Caco-2 (cell line): ENCODE data around the gene NABP1. TPM values are rescaled to one million over a fixed set of nuclear protein-coding genes. Genes with fewer than 3 reads are reported as not detected.

ENCODE experiments used
- BruUV-seq: library from RNA; stranded (reverse); fragments of 400-500 nt; replicated peaks from 2 replicates; lab custom pipeline; 2021; lab: Mats Ljungman, UMichigan
- CTCF ChIA-PET: fragments of 300-600 bp; sonication (Branson Sonifier 250); formaldehyde crosslinking; loops from one replicate; lab custom pipeline; 2022; ENCODE audit warnings: antibody characterized with exemption; lab: Charles Lee
- POLR2A ChIA-PET: fragments of 300-600 bp; sonication (Branson Sonifier 250); formaldehyde crosslinking; loops from one replicate; lab custom pipeline; 2022; ENCODE audit warnings: antibody characterized with exemption; lab: Charles Lee
- DNase-seq, 2 experiments: peaks; one replicate each; pipeline versions ENCODE4 v3.0.0 to v3.0.0-alpha.2; 2020 to 2022
- H3K27me3 ChIP-seq: replicated peaks from 2 replicates; pipeline ENCODE4 v1.6.0; 2011; ENCODE audit warnings: low read length; ENCODE audit not compliant: control insufficient read depth, insufficient read depth
- H3K36me3 ChIP-seq: 2 replicates; pipeline ENCODE4 v1.5.1; 2011; ENCODE audit warnings: low read length; ENCODE audit not compliant: control insufficient read depth, insufficient read depth
- H3K4me1 ChIP-seq: fragments of 250-450 bp; sonication (Bioruptor Pico); 2 replicates; pipeline ENCODE4 v1.5.1; 2020; ENCODE audit warnings: mild to moderate bottlenecking
- H3K4me3 ChIP-seq: 2 replicates; pipeline ENCODE4 v1.5.1; 2011; ENCODE audit warnings: low read depth, mild to moderate bottlenecking, control low read depth, low read length
- H3K9me3 ChIP-seq: fragments of 250-450 bp; sonication (Bioruptor Pico); 2 replicates; pipeline ENCODE4 v1.5.1; 2020; ENCODE audit warnings: mild to moderate bottlenecking, moderate library complexity
- H3K27ac Mint-ChIP-seq: one replicate; pipeline ENCODE4 v1.8.0; 2022; ENCODE audit warnings: mixed read lengths; ENCODE audit not compliant: unreplicated experiment
- H3K27me3 Mint-ChIP-seq: one replicate; pipeline ENCODE4 v1.8.0; 2022; ENCODE audit warnings: mixed read lengths; ENCODE audit not compliant: insufficient read depth, unreplicated experiment
- H3K36me3 Mint-ChIP-seq: one replicate; pipeline ENCODE4 v1.8.0; 2022; ENCODE audit warnings: mild to moderate bottlenecking, mixed read lengths; ENCODE audit not compliant: insufficient read depth, unreplicated experiment
- H3K4me1 Mint-ChIP-seq: one replicate; pipeline ENCODE4 v1.8.0; 2022; ENCODE audit warnings: low read depth, mixed read lengths; ENCODE audit not compliant: unreplicated experiment
- H3K4me3 Mint-ChIP-seq: one replicate; pipeline ENCODE4 v1.8.0; 2022; ENCODE audit warnings: mild to moderate bottlenecking, moderate library complexity, mixed read lengths; ENCODE audit not compliant: unreplicated experiment
- H3K9me3 Mint-ChIP-seq: one replicate; pipeline ENCODE4 v1.8.0; 2022; ENCODE audit warnings: mixed read lengths; ENCODE audit not compliant: unreplicated experiment
- intact Hi-C: fragments of 100-400 bp; cut with micrococcal nuclease; formaldehyde crosslinking; loops from one replicate; pipeline ENCODE4 v1.10.0; 2022; ENCODE audit not compliant: unreplicated experiment
- total RNA-seq: library from RNA; stranded (reverse); gene quantifications from 2 replicates; pipeline ENCODE4 v1.2.3, GENCODE V29; 2022
- TF ChIP-seq, protein P1 (sequence below), 2 experiments: fragments of 200-600 bp in 1 of 2; IDR thresholded peaks; 1 replicate in 1 of 2; 2 replicates in 1 of 2; pipeline versions ENCODE4 v1.5.1 to v1.8.0; 2011 to 2022; ENCODE audit warnings: antibody characterized with exemption in 1 of 2, control low read depth in 1 of 2, inconsistent platforms in 1 of 2, low read depth in 1 of 2, low read length in 1 of 2, mild to moderate bottlenecking in 1 of 2, moderate library complexity in 1 of 2; ENCODE audit not compliant: insufficient read depth in 1 of 2, severe bottlenecking in 1 of 2, unreplicated experiment in 1 of 2

Gene NABP1
- total RNA-seq, 1 experiment from 2014 or later, result 89.8 TPM

GRCh38 chr2:191650896-191651773 lies 26.8 kb upstream of the NABP1 start:
- peaks cover 9% of the 10 kb centered on the region for H3K9me3 Mint-ChIP-seq
- no peaks in the 10 kb centered on the region for H3K27me3 Mint-ChIP-seq
- BruUV-seq, result no TSS peak
- no peaks in the 10 kb centered on the region for H3K36me3 ChIP-seq
- intact Hi-C loops, result no loop called here
- CTCF ChIA-PET, result no interaction called here
- TF ChIP-seq, protein P1, sequence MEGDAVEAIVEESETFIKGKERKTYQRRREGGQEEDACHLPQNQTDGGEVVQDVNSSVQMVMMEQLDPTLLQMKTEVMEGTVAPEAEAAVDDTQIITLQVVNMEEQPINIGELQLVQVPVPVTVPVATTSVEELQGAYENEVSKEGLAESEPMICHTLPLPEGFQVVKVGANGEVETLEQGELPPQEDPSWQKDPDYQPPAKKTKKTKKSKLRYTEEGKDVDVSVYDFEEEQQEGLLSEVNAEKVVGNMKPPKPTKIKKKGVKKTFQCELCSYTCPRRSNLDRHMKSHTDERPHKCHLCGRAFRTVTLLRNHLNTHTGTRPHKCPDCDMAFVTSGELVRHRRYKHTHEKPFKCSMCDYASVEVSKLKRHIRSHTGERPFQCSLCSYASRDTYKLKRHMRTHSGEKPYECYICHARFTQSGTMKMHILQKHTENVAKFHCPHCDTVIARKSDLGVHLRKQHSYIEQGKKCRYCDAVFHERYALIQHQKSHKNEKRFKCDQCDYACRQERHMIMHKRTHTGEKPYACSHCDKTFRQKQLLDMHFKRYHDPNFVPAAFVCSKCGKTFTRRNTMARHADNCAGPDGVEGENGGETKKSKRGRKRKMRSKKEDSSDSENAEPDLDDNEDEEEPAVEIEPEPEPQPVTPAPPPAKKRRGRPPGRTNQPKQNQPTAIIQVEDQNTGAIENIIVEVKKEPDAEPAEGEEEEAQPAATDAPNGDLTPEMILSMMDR (IDR thresholded peaks at IDR 0.05; ENCODE audit: insufficient read depth in 1 of 2, low read depth in 1 of 2, low read length in 1 of 2, severe bottlenecking in 1 of 2, unreplicated experiment in 1 of 2), result no peak
- H3K4me1 ChIP-seq, result peaks cover 3% of the 10 kb centered on the region; the same call in 1 of the 2 replicates
- H3K9me3 ChIP-seq, result no peaks in the 10 kb centered on the region
- peaks cover 23% of the 10 kb centered on the region for H3K4me1 Mint-ChIP-seq
- H3K27ac Mint-ChIP-seq, result no peak overlapping the region
- H3K27me3 ChIP-seq, result no peaks in the 10 kb centered on the region
- H3K36me3 Mint-ChIP-seq, result no peaks in the 10 kb centered on the region
- DNase-seq, result no peak
- POLR2A ChIA-PET, result no interaction called here
- no peak overlapping the region for H3K4me3 ChIP-seq
- no peak overlapping the region for H3K4me3 Mint-ChIP-seq

DNA sequence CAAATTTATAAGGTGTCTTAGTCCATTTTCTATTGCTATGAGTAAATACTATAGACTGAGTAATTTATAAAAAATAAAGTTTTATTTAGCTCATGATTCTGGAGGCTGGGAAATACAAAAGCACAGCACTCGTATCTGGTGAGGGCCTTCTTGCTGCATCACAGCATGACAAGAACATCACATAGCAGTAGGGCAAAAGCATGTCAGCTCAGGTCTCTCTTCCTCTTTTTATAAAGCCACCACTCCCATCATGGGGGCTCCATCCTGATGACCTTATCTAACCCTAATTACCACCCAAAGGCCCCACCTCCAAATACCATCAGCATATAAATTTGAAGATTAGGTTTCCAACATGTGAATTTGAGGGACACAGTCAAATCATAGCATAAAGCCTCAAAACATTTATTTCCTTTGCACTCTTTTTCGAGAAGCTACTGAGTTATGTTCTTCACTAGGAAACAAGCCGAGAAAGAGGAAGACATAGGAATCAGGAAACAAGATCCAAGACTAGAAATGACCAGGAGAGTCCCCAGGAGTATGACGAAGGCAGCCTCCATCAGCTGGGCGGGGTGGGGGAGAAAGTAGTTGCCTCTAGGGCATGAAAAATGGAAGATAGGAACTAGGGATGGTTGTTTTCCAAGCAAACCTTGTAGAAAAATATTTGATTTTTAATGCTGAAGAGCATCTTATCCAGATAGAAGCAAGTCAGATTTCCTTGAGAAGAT lies 24.1 kb upstream of the NABP1 start:
- intact Hi-C loops, result no loop called here
- Histone ChIP-seq H3K27me3 (no peaks in the 10 kb centered on the region), H3K4me1 (no peaks in the 10 kb centered on the region), H3K9me3 (no peaks in the 10 kb centered on the region), H3K4me3 (no peak overlapping the region), H3K36me3 (no peaks in the 10 kb centered on the region)
- H3K4me1 Mint-ChIP-seq, result peaks cover 17% of the 10 kb centered on the region
- BruUV-seq, result no TSS peak
- H3K36me3 Mint-ChIP-seq, result no peaks in the 10 kb centered on the region
- CTCF ChIA-PET, result no interaction called here
- no peaks in the 10 kb centered on the region for H3K27me3 Mint-ChIP-seq
- TF ChIP-seq, protein P1 (IDR thresholded peaks at IDR 0.05; ENCODE audit: insufficient read depth in 1 of 2, low read depth in 1 of 2, low read length in 1 of 2, severe bottlenecking in 1 of 2, unreplicated experiment in 1 of 2), result no peak
- H3K4me3 Mint-ChIP-seq, result no peak overlapping the region
- H3K27ac Mint-ChIP-seq, result no peak overlapping the region
- POLR2A ChIA-PET, result no interaction called here
- DNase-seq, result no peak
- peaks cover 18% of the 10 kb centered on the region for H3K9me3 Mint-ChIP-seq

GRCh38 chr2:191656391-191656790 lies 21.5 kb upstream of the NABP1 start:
- H3K4me3 ChIP-seq, result no peak overlapping the region
- BruUV-seq, result no TSS peak
- no peaks in the 10 kb centered on the region for H3K27me3 Mint-ChIP-seq
- H3K9me3 ChIP-seq, result no peaks in the 10 kb centered on the region
- ChIA-PET CTCF (no interaction called here), POLR2A (no interaction called here)
- H3K36me3 ChIP-seq, result no peaks in the 10 kb centered on the region
- no peak for DNase-seq
- peaks cover 21% of the 10 kb centered on the region for H3K4me1 Mint-ChIP-seq
- H3K27ac Mint-ChIP-seq, result no peak overlapping the region
- peaks cover 27% of the 10 kb centered on the region for H3K9me3 Mint-ChIP-seq
- no peaks in the 10 kb centered on the region for H3K27me3 ChIP-seq
- intact Hi-C loops, result no loop called here
- no peak overlapping the region for H3K4me3 Mint-ChIP-seq
- H3K36me3 Mint-ChIP-seq, result no peaks in the 10 kb centered on the region
- peaks cover 15% of the 10 kb centered on the region for H3K4me1 ChIP-seq
- TF ChIP-seq, protein P1 (IDR thresholded peaks at IDR 0.05; ENCODE audit: insufficient read depth in 1 of 2, low read depth in 1 of 2, low read length in 1 of 2, severe bottlenecking in 1 of 2, unreplicated experiment in 1 of 2), result no peak
